HG03521 (cell line): ENCODE results near the gene MYT1.

Experiments used
- ATAC-seq: cut with Tn5 transposase; IDR thresholded peaks from one replicate; pipeline ENCODE4 v1.9.1; 2021; ENCODE audit warnings: mild to moderate bottlenecking, moderate library complexity; ENCODE audit not compliant: unreplicated experiment

The MYT1 gene

GRCh38 chr20:64188682-64189529 is 24.7 kb downstream of the MYT1 start:
- ATAC-seq = no peak

DNA sequence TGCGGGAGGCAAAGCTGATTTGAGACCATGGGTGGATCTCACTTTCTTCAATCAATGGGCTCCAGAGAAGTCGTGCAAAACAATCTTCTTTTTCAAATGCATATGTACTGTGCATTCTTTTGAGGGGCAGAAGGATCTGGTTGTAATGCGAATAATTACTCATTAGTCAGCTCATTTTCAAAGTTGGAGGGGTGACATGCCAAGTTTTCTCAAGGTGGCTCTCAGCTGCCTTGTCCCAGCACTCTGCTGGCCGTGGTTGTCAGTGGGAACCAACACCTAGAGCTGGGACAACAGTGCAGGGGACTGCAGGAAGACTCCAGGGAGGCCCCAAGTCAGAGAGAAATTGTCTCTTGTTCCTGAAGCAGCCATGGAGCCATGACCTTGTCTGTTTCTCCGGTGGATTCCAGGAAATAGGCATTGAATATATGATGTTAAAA is 25.3 kb downstream of the MYT1 start:
- ATAC-seq = no peak

GRCh38 chr20:64189986-64190385 is 25.7 kb downstream of the MYT1 start:
- no peak for ATAC-seq

- no peak for ATAC-seq
Measured at GRCh38 chr20:64191002-64191401, 26.8 kb downstream of the MYT1 start.

GRCh38 chr20:64192406-64192805 is 28.2 kb downstream of the MYT1 start:
- ATAC-seq = no peak

- no peak for ATAC-seq
Measured at GRCh38 chr20:64193058-64193457, 28.8 kb downstream of the MYT1 start.

DNA sequence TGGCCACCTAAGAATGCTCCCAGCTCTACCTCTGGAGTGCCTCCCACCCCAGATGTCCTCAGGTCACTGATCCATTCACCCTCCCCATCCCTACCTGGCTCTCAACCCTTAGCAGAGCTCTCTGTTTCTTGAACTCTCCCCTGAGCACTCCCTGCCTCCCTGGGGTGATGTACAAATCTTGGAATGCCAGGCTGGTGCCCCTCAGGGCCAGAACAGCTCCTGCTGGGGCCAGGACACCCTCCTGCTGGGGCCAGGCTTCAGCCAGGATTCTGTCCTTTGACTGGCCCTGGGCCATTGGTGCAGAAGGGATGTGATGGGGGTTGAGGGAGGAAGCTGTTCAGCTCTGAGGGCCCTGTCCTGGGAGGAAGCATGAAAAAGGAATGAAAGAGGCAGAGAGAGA is 30.0 kb downstream of the MYT1 start:
- ATAC-seq = no peak

- no peak for ATAC-seq
Measured at GRCh38 chr20:64196309-64196708, 32.1 kb downstream of the MYT1 start.

DNA sequence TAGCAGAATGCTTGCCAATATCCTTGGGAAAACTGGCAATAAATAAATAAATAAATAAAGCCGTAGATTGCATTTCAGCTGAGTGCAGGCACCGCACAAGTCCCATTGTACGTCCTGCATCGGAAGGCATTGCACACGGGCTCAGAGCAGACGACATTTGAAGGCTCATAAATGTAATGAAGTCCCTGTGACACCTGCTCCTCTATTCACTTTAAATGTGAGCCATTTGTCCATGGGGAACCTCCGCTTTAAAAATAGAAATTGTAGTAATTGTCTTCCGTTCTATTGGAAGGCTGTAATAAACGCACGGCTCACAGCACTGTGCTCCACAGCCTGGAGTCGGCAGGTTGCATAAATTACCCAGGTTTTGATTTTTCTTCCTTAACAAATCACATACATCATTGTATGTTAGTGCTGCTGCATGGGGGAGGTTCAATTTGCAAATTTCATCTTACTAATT is 32.6 kb downstream of the MYT1 start:
- ATAC-seq = no peak

DNA sequence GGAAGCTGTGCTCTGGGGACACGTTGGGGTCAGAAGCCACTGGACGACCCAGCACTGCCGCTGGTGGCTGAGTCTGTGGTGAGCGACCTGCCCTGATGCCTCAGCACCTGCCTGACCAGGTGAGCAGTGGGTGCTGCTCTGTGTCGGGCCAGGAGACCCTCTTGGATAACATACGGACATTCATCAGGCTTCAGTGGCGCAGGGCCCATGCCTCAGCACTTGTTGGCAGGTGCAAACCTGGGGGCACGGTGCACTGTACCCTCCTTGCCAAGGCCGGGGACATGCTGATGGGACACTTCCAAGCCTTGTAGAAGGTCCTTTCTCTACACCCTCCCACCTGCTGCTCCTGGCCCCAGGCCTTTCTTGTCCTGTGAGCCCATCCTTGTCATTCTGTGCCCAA is 34.1 kb downstream of the MYT1 start:
- ATAC-seq = no peak

DNA sequence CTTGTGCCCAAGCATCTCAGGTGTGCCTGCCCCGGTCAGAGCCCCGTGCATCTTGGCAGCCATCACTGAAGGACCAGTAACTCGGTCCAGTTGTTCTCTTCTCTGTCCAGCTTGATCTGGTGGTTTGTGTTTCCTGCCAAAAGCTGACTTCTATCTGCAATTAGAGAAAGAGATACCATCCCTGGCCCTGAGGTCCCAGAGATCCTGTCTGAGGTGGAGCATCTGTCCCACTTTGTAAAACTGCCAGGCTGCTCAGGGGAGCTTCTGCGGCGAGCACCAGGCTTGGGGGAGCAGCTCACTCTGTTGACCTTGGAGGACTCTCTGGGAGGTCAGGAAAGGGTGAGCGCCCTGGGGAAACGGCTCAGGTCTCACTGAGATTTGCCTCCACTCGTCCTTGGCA is 35.1 kb downstream of the MYT1 start:
- no peak for ATAC-seq

DNA sequence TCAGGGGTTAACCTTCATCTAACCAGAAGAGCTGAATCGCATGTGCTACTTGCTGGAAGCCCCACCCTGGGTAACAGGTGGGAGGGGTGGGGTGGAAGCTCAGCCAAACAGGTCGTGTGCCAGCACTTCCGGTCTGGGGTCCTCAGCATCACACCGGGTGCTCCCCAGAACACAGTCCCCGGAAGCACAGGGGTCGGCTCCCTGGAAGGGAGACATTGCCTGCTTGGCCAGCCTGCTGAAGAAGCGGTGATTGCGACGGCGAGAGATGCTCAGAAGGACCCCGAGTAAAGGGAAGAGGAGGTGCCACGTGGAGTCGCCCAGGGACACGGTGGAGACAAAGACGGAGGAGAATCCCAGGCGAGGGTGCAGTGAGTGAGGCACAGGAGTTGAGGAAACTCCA is 36.5 kb downstream of the MYT1 start:
- no peak for ATAC-seq

DNA sequence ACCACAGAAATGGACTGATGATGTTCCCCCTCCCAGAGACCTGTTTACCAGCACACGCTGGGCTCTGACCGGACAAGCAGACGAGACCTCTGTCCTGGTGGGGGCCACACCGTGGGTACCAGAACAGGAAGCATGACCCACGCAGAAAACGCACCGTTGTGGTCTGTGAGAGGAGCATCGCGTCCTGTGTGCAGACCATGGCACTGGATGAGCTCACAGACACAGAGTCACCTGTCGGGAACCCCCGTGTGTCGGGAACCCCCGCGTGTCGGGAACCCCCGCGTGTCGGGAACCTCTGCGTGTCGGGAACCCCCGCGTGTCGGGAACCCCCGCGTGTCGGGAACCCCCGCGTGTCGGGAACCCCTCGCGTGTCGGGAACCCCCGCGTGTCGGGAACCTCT is 37.4 kb downstream of the MYT1 start:
- no peak for ATAC-seq

- no peak for ATAC-seq
Measured at GRCh38 chr20:64203037-64203777, 39.0 kb downstream of the MYT1 start.

- ATAC-seq = no peak
Measured at GRCh38 chr20:64205611-64206026, 41.4 kb downstream of the MYT1 start.

- ATAC-seq = no peak
Measured at GRCh38 chr20:64206614-64207013, 42.4 kb downstream of the MYT1 start.

DNA sequence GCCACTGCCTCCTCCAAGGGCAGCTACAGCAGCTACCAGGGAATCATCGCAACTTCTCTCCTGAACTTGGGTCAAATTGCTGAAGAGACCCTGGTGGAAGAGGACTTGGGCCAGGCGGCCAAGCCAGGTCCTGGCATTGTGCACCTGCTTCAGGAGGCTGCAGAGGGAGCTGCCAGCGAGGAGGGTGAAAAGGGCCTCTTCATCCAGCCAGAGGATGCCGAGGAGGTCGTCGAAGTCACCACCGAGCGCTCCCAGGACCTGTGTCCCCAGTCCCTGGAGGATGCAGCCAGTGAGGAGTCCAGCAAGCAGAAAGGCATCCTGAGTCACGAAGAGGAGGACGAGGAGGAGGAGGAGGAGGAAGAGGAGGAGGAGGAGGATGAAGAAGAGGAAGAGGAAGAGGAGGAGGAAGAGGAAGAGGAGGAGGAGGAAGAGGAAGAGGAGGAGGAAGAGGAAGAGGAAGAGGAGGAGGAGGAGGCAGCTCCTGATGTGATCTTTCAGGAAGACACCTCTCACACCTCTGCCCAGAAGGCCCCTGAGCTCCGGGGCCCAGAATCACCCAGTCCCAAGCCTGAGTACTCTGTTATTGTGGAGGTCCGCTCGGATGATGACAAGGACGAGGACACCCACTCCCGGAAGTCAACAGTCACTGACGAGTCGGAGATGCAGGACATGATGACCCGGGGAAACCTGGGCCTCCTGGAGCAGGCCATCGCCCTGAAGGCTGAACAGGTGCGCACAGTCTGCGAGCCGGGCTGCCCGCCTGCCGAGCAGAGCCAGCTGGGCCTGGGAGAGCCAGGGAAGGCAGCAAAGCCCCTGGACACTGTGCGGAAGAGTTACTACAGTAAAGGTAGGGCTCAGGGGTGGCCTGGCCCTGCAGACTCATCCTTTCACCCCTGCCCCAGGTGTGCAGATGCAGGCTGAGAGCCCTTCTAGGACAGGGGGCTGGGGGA is 43.7 kb downstream of the MYT1 start:
- no peak for ATAC-seq

GRCh38 chr20:64209148-64209547 is 44.9 kb downstream of the MYT1 start:
- ATAC-seq = no peak

- ATAC-seq = no peak
Measured at GRCh38 chr20:64210656-64211369, 46.6 kb downstream of the MYT1 start.

DNA sequence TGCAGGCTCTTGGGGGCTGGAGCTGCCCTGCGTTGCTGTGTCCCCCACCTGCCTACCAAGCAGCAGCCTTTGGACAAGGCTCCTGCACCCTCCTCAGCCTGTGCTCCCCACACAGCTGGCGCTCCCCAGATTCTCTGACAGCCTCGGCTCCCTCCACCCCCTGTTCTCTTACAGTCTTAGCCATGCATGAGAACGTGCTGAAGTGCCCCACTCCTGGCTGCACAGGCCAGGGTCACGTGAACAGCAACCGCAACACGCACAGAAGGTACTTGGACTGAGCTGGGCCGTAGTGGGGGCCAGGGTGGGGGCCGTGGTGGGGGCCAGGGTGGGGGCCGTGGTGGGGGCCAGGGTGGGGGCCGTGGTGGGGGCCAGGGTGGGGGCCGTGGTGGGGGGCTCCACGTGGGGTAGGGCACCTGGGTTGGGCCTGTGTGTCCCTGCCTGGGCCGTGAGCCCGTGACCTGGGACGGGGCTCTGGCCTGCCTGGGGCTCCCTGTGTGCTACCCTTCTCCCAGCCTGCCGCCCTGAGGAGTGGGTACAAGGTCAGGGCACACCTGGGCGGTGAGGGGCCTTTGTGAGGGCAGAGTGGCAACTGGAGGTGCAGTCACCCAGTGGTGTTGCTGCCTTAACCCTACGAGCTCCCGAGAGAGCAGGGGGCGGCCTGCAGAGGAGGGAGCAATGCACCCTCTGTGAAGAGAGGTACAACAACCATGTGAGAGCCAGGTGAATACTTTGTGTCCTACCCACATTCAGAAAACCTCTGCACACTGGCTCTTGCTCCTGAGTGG is 47.8 kb downstream of the MYT1 start:
- ATAC-seq = no peak
